ENCODE data around the gene EXOC3L2.
"Not testable (repeated sequence)": the region's sequence is repeated elsewhere in the genome, so short reads cannot be mapped to it uniquely, and the experiment has no call there.

EXOC3L2 gene

GRCh38 chr19:45245334-45245787, at the start of gene EXOC3L2:
EXOC3L2 (minus strand) TSS chr19:45245407; CDS start chr19:45239045, 6,362 bp downstream.
- no peak for DNase-seq

- no peak for DNase-seq
These were observed 49.3 kb upstream of the EXOC3L2 start for GRCh38 chr19:45294291-45295029.

GRCh38 chr19:45293682-45294081, 48.5 kb upstream of the EXOC3L2 start:
- no peak for DNase-seq

GRCh38 chr19:45291834-45292233, 46.6 kb upstream of the EXOC3L2 start:
- DNase-seq, result no peak

- no peak for DNase-seq
These were observed 45.2 kb upstream of the EXOC3L2 start for GRCh38 chr19:45290381-45290931.

- DNase-seq, result no peak
These were observed 38.3 kb upstream of the EXOC3L2 start for GRCh38 chr19:45283443-45284033.

GRCh38 chr19:45280471-45280961, 35.3 kb upstream of the EXOC3L2 start:
- DNase-seq, result no peak

GRCh38 chr19:45279587-45280192, 34.5 kb upstream of the EXOC3L2 start:
- DNase-seq, result no peak

GRCh38 chr19:45278087-45278486, 32.9 kb upstream of the EXOC3L2 start:
- no peak for DNase-seq

GRCh38 chr19:45276284-45276687, 31.1 kb upstream of the EXOC3L2 start:
- DNase-seq, result peak; percentile 91

GRCh38 chr19:45275370-45275971, 30.3 kb upstream of the EXOC3L2 start:
- DNase-seq, result peak; percentile 94

- DNase-seq, result no peak
These were observed 28.3 kb upstream of the EXOC3L2 start for GRCh38 chr19:45273521-45273855.

GRCh38 chr19:45271735-45272108, 26.5 kb upstream of the EXOC3L2 start:
- no peak for DNase-seq

GRCh38 chr19:45271098-45271734, 26.0 kb upstream of the EXOC3L2 start:
- DNase-seq, result no peak

GRCh38 chr19:45269939-45270338, 24.7 kb upstream of the EXOC3L2 start:
- not testable (repeated sequence) for DNase-seq

GRCh38 chr19:45267296-45267695, 22.1 kb upstream of the EXOC3L2 start:
- no peak for DNase-seq

- DNase-seq, result no peak
These were observed 20.2 kb upstream of the EXOC3L2 start for GRCh38 chr19:45265375-45265774.

- DNase-seq, result no peak
These were observed 19.6 kb upstream of the EXOC3L2 start for GRCh38 chr19:45264781-45265317.

GRCh38 chr19:45263013-45263412, 17.8 kb upstream of the EXOC3L2 start:
- no peak for DNase-seq

- no peak for DNase-seq
These were observed 17.4 kb upstream of the EXOC3L2 start for GRCh38 chr19:45262570-45262969.

GRCh38 chr19:45258862-45259261, 13.7 kb upstream of the EXOC3L2 start:
- no peak for DNase-seq

GRCh38 chr19:45256836-45257235, 11.6 kb upstream of the EXOC3L2 start:
- DNase-seq, result no peak
